PC-3 (cell line): ENCODE data around the gene MAPKBP1.
A peak's percentile ranks its signal among the peaks of the same experiment; 100 is the strongest.

Source experiments
- EZH2 ChIP-seq: fragments of 300-600 bp; sonication (generic); IDR thresholded peaks from one replicate; pipeline ENCODE4 v1.6.1; 2017; ENCODE audit warnings: antibody characterized with exemption, mild to moderate bottlenecking, low read length; ENCODE audit not compliant: unreplicated experiment
- EZH2phosphoT487 ChIP-seq: fragments of 300-600 bp; sonication (generic); IDR thresholded peaks from 2 replicates; pipeline ENCODE4 v1.6.1; 2018; ENCODE audit warnings: mild to moderate bottlenecking, antibody characterized with exemption, low read length, borderline replicate concordance
- TF ChIP-seq, protein P1 (sequence below): fragments of 300-600 bp; sonication (generic); conservative IDR thresholded peaks from 2 replicates; pipeline ENCODE4 v1.5.1; 2017; ENCODE audit warnings: antibody characterized with exemption, low read depth, mild to moderate bottlenecking, low read length

- TF ChIP-seq, protein P1, sequence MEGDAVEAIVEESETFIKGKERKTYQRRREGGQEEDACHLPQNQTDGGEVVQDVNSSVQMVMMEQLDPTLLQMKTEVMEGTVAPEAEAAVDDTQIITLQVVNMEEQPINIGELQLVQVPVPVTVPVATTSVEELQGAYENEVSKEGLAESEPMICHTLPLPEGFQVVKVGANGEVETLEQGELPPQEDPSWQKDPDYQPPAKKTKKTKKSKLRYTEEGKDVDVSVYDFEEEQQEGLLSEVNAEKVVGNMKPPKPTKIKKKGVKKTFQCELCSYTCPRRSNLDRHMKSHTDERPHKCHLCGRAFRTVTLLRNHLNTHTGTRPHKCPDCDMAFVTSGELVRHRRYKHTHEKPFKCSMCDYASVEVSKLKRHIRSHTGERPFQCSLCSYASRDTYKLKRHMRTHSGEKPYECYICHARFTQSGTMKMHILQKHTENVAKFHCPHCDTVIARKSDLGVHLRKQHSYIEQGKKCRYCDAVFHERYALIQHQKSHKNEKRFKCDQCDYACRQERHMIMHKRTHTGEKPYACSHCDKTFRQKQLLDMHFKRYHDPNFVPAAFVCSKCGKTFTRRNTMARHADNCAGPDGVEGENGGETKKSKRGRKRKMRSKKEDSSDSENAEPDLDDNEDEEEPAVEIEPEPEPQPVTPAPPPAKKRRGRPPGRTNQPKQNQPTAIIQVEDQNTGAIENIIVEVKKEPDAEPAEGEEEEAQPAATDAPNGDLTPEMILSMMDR: peak; percentile 94
- TF ChIP-seq EZH2phosphoT487 (no peak), EZH2 (no peak)
These were observed 37.3 kb downstream of the MAPKBP1 start for GRCh38 chr15:41811432-41812195.
